SK-N-SH treated with all-trans-retinoic acid at 6 μM for 48 hours (cell line): Measurements from ENCODE around the gene DDI2.

Source experiments
- PATZ1 ChIP-seq: fragments of 250-450 bp; sonication (Bioruptor Pico); IDR thresholded peaks from 2 replicates; pipeline ENCODE4 v1.8.0; 2020; ENCODE audit warnings: mild to moderate bottlenecking, moderate library complexity, borderline replicate concordance
- PPARA ChIP-seq: fragments of 250-450 bp; sonication (Bioruptor Pico); IDR thresholded peaks from 2 replicates; pipeline ENCODE4 v1.5.0; 2020; ENCODE audit warnings: mild to moderate bottlenecking, borderline replicate concordance
- ZFP30 ChIP-seq: fragments of 450-650 bp; formaldehyde crosslinking; IDR thresholded peaks from 2 replicates; pipeline ENCODE4 v1.5.0; 2022; ENCODE audit warnings: mild to moderate bottlenecking, moderate library complexity
- ZNF565 ChIP-seq: fragments of 450-650 bp; formaldehyde crosslinking; conservative IDR thresholded peaks from 2 replicates; pipeline ENCODE4 v1.5.0; 2020; ENCODE audit warnings: low read depth, mild to moderate bottlenecking, moderate library complexity
- ZNF8 ChIP-seq: fragments of 450-650 bp; formaldehyde crosslinking; IDR thresholded peaks from 2 replicates; pipeline ENCODE4 v1.5.0; 2020; ENCODE audit warnings: mild to moderate bottlenecking, moderate library complexity
- TF ChIP-seq, protein P1 (sequence below): fragments of 250-450 bp; sonication (Bioruptor Pico); IDR thresholded peaks from 2 replicates; pipeline ENCODE4 v1.5.1; 2020; ENCODE audit warnings: low read depth, mild to moderate bottlenecking, moderate library complexity
- TF ChIP-seq, protein P2 (sequence below): fragments of 250-450 bp; sonication (Bioruptor Pico); IDR thresholded peaks from 2 replicates; pipeline ENCODE4 v1.5.1; 2021; ENCODE audit warnings: mild to moderate bottlenecking, moderate library complexity

DNA sequence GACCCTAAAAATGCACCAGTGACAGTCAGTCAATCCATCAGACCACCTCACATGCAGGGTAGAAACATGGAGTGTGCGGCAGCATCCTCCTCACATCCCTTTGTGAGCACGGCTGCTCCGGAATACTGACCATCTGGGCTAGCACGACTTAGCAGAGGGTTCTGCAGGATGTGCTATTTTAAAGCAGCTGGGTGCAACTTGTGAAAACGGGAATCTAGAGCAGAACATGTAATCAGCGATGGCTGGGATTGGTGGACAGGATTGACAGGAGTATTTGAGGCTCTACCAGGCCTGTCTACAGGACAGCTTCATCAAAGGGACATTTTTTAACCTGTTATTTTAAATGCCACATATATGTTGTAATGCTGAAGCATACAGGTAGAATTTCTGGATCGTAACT lies 50.1 kb downstream of the DDI2 start:
- no peak for TF ChIP-seq ZNF8 (CRISPR knock-in tag)
- TF ChIP-seq PATZ1 = no peak
- no peak for TF ChIP-seq PPARA
- TF ChIP-seq, protein P1, sequence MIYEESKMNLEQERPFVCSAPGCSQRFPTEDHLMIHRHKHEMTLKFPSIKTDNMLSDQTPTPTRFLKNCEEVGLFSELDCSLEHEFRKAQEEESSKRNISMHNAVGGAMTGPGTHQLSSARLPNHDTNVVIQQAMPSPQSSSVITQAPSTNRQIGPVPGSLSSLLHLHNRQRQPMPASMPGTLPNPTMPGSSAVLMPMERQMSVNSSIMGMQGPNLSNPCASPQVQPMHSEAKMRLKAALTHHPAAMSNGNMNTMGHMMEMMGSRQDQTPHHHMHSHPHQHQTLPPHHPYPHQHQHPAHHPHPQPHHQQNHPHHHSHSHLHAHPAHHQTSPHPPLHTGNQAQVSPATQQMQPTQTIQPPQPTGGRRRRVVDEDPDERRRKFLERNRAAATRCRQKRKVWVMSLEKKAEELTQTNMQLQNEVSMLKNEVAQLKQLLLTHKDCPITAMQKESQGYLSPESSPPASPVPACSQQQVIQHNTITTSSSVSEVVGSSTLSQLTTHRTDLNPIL (CRISPR knock-in tag) = no peak
- TF ChIP-seq ZNF565 (CRISPR knock-in tag) = no peak
- TF ChIP-seq, protein P2, sequence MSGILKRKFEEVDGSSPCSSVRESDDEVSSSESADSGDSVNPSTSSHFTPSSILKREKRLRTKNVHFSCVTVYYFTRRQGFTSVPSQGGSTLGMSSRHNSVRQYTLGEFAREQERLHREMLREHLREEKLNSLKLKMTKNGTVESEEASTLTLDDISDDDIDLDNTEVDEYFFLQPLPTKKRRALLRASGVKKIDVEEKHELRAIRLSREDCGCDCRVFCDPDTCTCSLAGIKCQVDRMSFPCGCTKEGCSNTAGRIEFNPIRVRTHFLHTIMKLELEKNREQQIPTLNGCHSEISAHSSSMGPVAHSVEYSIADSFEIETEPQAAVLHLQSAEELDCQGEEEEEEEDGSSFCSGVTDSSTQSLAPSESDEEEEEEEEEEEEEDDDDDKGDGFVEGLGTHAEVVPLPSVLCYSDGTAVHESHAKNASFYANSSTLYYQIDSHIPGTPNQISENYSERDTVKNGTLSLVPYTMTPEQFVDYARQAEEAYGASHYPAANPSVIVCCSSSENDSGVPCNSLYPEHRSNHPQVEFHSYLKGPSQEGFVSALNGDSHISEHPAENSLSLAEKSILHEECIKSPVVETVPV (CRISPR knock-in tag) = no peak
- no peak for TF ChIP-seq ZFP30 (CRISPR knock-in tag)
